Measurements from ENCODE around the gene MPRIP.

DNA sequence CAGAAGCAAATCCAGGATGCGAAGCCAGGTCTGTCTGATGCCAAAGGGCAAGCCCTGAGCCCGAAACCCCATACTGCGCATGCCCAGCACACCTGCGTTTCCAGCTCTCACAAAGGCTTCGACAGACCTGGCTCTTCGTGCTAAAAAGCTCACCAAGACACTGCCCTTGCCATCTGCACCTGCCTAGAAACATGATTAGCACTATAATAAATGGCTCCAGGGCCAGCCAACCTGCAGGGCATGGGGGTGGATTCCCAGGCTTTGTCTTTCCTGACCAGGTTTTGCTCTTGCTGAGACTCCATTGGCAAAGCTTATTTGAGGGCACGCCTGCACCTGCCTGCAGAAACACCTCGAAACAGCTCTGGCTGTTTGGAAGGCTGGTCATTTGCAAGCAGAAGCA, 178.3 kb downstream of the MPRIP start:
- TF ChIP-seq, protein P1, sequence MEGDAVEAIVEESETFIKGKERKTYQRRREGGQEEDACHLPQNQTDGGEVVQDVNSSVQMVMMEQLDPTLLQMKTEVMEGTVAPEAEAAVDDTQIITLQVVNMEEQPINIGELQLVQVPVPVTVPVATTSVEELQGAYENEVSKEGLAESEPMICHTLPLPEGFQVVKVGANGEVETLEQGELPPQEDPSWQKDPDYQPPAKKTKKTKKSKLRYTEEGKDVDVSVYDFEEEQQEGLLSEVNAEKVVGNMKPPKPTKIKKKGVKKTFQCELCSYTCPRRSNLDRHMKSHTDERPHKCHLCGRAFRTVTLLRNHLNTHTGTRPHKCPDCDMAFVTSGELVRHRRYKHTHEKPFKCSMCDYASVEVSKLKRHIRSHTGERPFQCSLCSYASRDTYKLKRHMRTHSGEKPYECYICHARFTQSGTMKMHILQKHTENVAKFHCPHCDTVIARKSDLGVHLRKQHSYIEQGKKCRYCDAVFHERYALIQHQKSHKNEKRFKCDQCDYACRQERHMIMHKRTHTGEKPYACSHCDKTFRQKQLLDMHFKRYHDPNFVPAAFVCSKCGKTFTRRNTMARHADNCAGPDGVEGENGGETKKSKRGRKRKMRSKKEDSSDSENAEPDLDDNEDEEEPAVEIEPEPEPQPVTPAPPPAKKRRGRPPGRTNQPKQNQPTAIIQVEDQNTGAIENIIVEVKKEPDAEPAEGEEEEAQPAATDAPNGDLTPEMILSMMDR (IDR thresholded peaks at IDR 0.05; ENCODE audit: extremely low read depth in 1 of 2, insufficient read depth in 1 of 2, low read depth in 1 of 2, low read length in 2 of 2), result no peak
- TF ChIP-seq EZH2 (IDR thresholded peaks at IDR 0.05; ENCODE audit: borderline replicate concordance, low read depth, low read length, severe bottlenecking), result no peak
- no peak for TF ChIP-seq POLR2AphosphoS5 (IDR thresholded peaks at IDR 0.05; ENCODE audit: insufficient read depth, low read depth, low read length)
- TF ChIP-seq POLR2A (IDR thresholded peaks at IDR 0.05; ENCODE audit: low read depth, low read length), result no peak
- TF ChIP-seq JUN (IDR thresholded peaks at IDR 0.05; ENCODE audit: borderline replicate concordance, insufficient read depth, insufficient read length, low read depth), result no peak

Data from endothelial cell of umbilical vein (primary cell).